Stimulated activated CD8-positive, alpha-beta memory T cell treated with anti-CD3 and anti-CD28 coated beads, Interleukin-4, amount 100 ng/mL, for 24 hours (primary cell): Measurements from ENCODE around the gene COL6A3.
A peak's percentile ranks its signal among the peaks of the same experiment; 100 is the strongest.

Experiments used
- DNase-seq: peaks from one replicate; pipeline ENCODE4 v3.0.0-alpha.2; 2020; ENCODE audit warnings: low read depth

Gene COL6A3

GRCh38 chr2:237440819-237441281, 26.9 kb upstream of the COL6A3 start:
- DNase-seq = peak; percentile 13

GRCh38 chr2:237438080-237438940, 24.3 kb upstream of the COL6A3 start:
- DNase-seq = no peak

GRCh38 chr2:237437566-237437965, 23.6 kb upstream of the COL6A3 start:
- DNase-seq = no peak

GRCh38 chr2:237435844-237436587, 22.1 kb upstream of the COL6A3 start:
- no peak for DNase-seq

- DNase-seq = peak; percentile 76
Observed at GRCh38 chr2:237434866-237435311, 20.9 kb upstream of the COL6A3 start.

GRCh38 chr2:237433920-237434676, 20.1 kb upstream of the COL6A3 start:
- no peak for DNase-seq

GRCh38 chr2:237432484-237433092, 18.6 kb upstream of the COL6A3 start:
- DNase-seq = peak; percentile 87

- DNase-seq = no peak
Observed at GRCh38 chr2:237431837-237432236, 17.9 kb upstream of the COL6A3 start.

- DNase-seq = no peak
Observed at GRCh38 chr2:237431372-237431771, 17.4 kb upstream of the COL6A3 start.

GRCh38 chr2:237430861-237431260, 16.9 kb upstream of the COL6A3 start:
- DNase-seq = no peak

- DNase-seq = no peak
Observed at GRCh38 chr2:237429753-237430152, 15.8 kb upstream of the COL6A3 start.

- peak; percentile 65 for DNase-seq
Observed at GRCh38 chr2:237427769-237428506, 14.0 kb upstream of the COL6A3 start.

- DNase-seq = no peak
Observed at GRCh38 chr2:237426517-237426916, 12.6 kb upstream of the COL6A3 start.

GRCh38 chr2:237425320-237425719, 11.4 kb upstream of the COL6A3 start:
- DNase-seq = no peak

GRCh38 chr2:237424544-237424943, 10.6 kb upstream of the COL6A3 start:
- no peak for DNase-seq

- DNase-seq = no peak
Observed at GRCh38 chr2:237423891-237424290, 9.9 kb upstream of the COL6A3 start.

GRCh38 chr2:237422309-237422708, 8.3 kb upstream of the COL6A3 start:
- DNase-seq = no peak

GRCh38 chr2:237421542-237422116, 7.7 kb upstream of the COL6A3 start:
- DNase-seq = peak; percentile 70

GRCh38 chr2:237418300-237418699, 4.3 kb upstream of the COL6A3 start:
- no peak for DNase-seq

- DNase-seq = no peak
Observed at GRCh38 chr2:237412988-237413776, 782 bp downstream of the COL6A3 start.
